ENCODE measurements around the gene CCDC15. TPM values are rescaled to one million over a fixed set of nuclear protein-coding genes. Genes with fewer than 3 reads are reported as not detected.
A peak's percentile ranks its signal among the peaks of the same experiment; 100 is the strongest.

The CCDC15 gene
- total RNA-seq = 3.3 and 3.4 TPM in 2 replicates

- peak; percentile 60 for DNase-seq (ENCODE audit: low read depth)
- TF ChIP-seq CTCF (conservative IDR thresholded peaks at IDR 0.05; ENCODE audit: low read depth, low read length) = no peak
- H3K4me3 ChIP-seq (ENCODE audit: low read depth, low read length) = peak within 1 kb of the TSS; percentile 77
These were observed at the start of gene CCDC15 for GRCh38 chr11:124953753-124954589. CCDC15 (plus strand) TSS chr11:124954202; CDS start chr11:124954733, 531 bp downstream.

- DNase-seq (ENCODE audit: low read depth) = no peak
- H3K4me3 ChIP-seq (ENCODE audit: low read depth, low read length) = no peak overlapping the region
- no peak for TF ChIP-seq CTCF (conservative IDR thresholded peaks at IDR 0.05; ENCODE audit: low read depth, low read length)
These were observed 38.2 kb upstream of the CCDC15 start for GRCh38 chr11:124915541-124916369.

- no peak overlapping the region for H3K4me3 ChIP-seq (ENCODE audit: low read depth, low read length)
- DNase-seq (ENCODE audit: low read depth) = no peak
- TF ChIP-seq CTCF (conservative IDR thresholded peaks at IDR 0.05; ENCODE audit: low read depth, low read length) = no peak
These were observed 37.7 kb upstream of the CCDC15 start for GRCh38 chr11:124916370-124916710.

GRCh38 chr11:124917115-124917637 lies 36.8 kb upstream of the CCDC15 start:
- no peak for TF ChIP-seq CTCF (conservative IDR thresholded peaks at IDR 0.05; ENCODE audit: low read depth, low read length)
- DNase-seq (ENCODE audit: low read depth) = no peak
- no peak overlapping the region for H3K4me3 ChIP-seq (ENCODE audit: low read depth, low read length)

GRCh38 chr11:124918950-124919349 lies 35.1 kb upstream of the CCDC15 start, which contains the start of gene HEPN1:
HEPN1 (plus strand) TSS chr11:124919250.
- DNase-seq (ENCODE audit: low read depth) = no peak
- TF ChIP-seq CTCF (conservative IDR thresholded peaks at IDR 0.05; ENCODE audit: low read depth, low read length) = no peak
- H3K4me3 ChIP-seq (ENCODE audit: low read depth, low read length) = no peak within 1 kb of the TSS

GRCh38 chr11:124919898-124920297 lies 34.1 kb upstream of the CCDC15 start:
- no peak for TF ChIP-seq CTCF (conservative IDR thresholded peaks at IDR 0.05; ENCODE audit: low read depth, low read length)
- no peak for DNase-seq (ENCODE audit: low read depth)
- no peak overlapping the region for H3K4me3 ChIP-seq (ENCODE audit: low read depth, low read length)

Data from epithelial cell of proximal tubule (primary cell).